Activated CD8-positive, alpha-beta memory T cell treated with anti-CD3 and anti-CD28 coated beads, Interleukin-2, amount 50 U/mL, for 1 hour (primary cell): ENCODE results near the gene ADAM11.

Experiments
- DNase-seq: peaks from one replicate; pipeline ENCODE4 v3.0.0-alpha.2; 2020; ENCODE audit errors: extremely low read depth

Gene ADAM11

DNA sequence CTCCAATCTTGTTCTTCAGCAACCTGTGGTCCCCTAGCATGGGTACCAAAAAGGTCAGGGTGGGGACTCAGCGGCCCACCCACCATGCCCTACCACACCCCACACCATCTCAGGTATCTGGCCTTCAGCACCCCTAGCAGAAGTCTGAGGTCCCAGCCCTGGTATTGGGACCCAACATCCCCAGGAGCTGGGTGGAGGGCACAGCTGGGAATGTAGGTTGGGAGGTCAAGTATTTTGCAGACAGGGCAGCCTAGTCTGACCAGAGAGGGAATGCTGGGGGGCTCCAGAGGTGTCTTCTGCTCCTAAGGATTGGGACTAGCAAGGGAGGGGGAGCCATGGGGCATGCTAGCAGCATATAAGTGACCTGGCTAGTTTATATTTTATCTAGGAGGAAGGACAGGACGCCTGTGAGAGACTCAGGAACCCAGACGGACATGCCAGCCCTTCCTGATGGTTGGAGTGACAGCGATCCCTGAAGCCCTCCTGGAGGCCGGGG is 822 bp upstream of the ADAM11 start:
- no peak for DNase-seq

DNA sequence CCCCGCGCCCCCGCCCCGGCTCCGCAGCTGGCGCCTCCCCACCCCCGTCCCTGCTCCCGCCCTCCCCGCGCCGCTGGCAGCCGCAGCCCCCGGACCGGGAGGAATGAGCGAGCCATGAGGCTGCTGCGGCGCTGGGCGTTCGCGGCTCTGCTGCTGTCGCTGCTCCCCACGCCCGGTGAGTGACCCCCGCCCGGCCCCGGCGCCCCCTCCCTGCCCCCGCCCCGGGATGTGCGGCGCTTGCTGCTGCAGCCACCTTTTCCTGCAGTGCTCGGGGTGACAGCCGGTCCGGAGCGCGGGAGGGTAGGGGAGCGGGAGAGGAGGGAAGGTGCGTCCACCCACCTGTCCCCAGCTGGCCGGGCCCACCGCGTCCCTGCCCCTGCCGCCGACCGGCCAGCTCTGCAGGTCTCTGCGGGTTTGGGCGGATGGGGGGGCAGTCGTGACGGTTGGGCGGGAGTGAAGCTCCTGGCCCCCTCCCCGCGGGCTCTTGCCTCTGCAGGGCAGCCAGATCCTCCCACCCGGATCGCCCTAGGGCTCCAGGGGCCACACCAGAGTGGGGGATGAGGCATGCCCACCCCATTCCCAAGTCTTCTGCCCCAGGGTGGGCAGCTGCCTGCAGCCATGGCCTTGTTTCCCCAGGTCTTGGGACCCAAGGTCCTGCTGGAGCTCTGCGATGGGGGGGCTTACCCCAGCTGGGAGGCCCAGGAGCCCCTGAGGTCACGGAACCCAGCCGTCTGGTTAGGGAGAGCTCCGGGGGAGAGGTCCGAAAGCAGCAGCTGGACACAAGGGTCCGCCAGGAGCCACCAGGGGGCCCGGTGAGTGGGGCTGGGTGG is 513 bp downstream of the ADAM11 start:
- DNase-seq, result no peak

GRCh38 chr17:44759916-44760243 is 1.1 kb downstream of the ADAM11 start:
- DNase-seq, result no peak

- DNase-seq, result no peak
Measured at GRCh38 chr17:44760474-44761308, 1.9 kb downstream of the ADAM11 start.

- no peak for DNase-seq
Measured at GRCh38 chr17:44761932-44762810, 3.4 kb downstream of the ADAM11 start.

DNA sequence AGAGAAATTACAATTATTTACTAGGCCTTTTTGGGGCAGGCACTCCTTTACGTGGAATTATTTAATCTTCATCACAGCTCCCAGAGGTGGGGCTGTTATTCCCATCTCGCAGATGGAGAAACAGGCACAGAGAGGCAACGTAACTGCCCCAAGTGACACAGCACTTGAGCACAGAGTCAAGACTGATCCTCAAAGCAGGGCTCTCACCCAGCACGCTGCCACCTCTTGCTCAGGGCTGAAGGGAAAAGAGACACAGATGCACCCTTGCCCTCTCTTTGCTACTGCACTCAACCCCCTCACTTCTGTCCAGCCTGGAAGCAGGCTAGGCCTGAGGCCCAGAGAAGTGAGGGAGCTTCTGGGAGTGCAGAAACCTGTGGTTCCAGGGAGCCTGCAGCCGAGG is 4.4 kb downstream of the ADAM11 start:
- DNase-seq, result no peak

- DNase-seq, result no peak
Measured at GRCh38 chr17:44765965-44766364, 7.2 kb downstream of the ADAM11 start.

DNA sequence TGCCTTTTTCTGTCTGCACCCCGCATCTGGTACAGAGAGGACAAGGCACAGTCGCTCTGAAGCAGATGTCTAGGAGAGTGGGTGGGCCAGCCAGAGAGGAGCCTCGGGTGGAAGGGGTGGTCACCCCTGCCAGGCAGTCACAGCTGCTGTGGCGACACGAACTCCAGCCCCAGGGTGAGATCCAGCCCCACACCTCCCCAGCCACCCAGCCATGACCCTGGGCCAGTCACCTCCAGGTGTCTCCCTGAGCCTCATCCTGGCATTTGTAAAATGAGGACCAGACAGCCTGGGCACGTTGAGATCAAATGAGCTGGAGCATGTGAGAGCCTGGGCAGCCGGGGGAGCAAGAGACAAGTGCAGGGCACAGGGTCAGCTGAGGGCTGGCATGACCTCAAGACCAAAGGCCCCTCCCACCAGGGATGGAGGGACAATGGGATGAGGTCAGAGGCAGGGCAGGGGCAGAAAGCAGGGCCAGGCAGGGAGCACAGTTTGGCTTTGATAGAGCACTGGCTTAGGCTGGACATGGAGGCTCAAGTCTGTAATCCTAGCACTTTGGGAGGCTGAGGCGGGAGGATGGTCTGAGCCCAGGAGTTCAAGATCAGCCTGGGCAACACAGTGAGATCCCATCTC is 7.7 kb downstream of the ADAM11 start:
- no peak for DNase-seq

GRCh38 chr17:44767493-44767892 is 8.7 kb downstream of the ADAM11 start:
- DNase-seq, result no peak

GRCh38 chr17:44768505-44769142 is 9.8 kb downstream of the ADAM11 start:
- no peak for DNase-seq

DNA sequence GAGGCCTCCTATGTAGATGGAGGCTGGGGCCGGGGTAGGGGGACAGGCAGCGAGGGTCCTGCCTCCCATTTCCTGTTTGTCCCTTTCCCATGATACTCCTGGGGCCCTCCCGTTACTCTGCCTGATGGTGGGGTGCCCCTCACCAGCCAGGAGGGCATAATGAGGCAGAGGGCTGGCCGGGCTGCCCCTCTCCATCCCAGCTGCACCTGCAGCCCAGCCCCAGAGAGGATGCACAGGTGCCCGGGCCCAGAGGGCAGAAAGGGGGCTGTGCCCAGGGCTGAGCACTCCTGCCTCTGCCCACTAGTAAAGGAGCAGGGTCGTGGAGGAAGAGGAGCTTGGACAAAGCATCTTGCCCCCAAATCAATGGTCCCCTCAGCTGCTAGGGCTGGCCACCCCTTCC is 10.4 kb downstream of the ADAM11 start:
- DNase-seq, result no peak

GRCh38 chr17:44769647-44770084 is 10.9 kb downstream of the ADAM11 start:
- DNase-seq, result no peak

DNA sequence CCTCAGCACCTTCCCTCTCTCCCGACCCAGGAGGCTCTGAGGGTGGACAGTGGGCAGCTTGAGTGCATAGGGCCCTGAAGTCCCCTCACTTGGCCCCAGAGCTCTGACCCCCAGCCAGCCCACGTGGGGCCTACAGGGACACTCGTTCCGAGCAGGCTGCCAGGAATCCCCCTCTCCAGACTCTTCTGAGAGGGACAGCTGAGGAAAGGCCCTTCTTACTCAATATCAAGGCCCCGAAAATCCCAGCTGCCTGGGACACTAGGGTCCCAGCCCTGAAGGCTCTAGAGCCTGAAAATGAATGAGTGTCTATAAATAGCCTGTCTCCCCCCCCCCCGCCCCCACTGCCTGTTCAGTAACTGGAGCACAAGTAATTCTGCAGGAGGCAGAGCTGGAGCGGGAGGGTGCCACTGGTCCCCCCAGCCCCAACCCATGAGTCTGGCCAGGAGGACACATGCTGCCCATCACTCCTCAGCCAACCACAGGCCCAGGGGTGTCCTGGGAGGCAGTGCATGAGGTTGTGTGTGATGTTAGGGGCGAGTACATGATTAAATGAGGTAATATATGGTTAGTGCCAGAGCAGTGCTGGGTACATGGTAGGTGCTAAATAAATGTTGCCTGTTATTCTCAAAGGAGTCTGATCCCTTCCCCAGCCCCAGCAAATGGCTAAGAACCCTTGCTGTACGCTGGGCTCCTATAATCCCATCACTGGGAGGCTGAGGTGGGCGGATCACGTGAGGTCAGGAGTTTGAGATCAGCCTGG is 11.6 kb downstream of the ADAM11 start:
- DNase-seq, result no peak

DNA sequence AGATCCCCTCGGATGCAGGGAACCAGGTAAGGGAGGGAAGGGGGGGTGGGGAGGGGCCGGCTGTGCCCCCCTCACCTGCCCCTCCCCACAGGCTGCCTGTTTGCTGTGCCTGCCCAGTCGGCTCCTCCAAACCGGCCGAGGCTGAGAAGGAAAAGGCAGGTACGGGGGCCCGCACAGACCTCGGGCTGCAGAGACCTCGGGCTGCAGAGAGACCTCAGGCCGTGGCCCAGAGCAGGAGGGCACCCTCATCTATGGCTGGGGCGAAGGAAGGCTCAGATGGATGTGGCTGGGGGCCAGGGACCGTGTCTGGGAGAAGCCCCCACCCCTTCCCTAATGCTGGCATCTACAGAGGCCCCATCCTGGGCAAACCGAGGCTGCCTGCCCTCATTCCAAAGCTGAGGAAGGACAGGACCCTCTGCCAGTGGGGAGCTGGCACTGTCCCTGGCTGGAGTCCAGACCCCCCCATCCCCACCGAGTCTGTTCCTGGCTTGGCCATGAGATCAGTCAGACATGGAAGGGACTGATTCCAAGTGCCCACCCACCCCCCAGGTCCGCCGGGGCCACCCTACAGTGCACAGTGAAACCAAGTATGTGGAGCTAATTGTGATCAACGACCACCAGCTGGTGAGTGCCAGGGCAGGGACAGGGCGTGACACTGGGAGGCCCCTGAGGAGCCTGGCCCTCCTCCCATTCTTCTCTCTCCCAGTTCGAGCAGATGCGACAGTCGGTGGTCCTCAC is 13.7 kb downstream of the ADAM11 start:
- no peak for DNase-seq

DNA sequence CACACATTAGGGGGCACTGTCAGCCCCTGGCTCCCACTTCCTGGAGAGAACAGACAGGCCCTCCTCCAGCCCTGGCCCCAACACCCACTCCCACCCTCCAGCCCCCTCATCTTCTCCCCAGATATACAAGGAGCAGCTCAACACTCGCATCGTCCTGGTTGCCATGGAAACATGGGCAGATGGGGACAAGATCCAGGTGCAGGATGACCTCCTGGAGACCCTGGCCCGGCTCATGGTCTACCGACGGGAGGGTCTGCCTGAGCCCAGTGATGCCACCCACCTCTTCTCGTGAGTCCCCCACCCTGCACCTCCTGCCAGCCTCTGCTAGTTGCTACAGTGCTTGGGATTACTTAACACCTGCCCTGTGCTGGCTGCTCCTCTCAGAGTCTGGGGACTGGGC is 14.4 kb downstream of the ADAM11 start:
- DNase-seq, result no peak

DNA sequence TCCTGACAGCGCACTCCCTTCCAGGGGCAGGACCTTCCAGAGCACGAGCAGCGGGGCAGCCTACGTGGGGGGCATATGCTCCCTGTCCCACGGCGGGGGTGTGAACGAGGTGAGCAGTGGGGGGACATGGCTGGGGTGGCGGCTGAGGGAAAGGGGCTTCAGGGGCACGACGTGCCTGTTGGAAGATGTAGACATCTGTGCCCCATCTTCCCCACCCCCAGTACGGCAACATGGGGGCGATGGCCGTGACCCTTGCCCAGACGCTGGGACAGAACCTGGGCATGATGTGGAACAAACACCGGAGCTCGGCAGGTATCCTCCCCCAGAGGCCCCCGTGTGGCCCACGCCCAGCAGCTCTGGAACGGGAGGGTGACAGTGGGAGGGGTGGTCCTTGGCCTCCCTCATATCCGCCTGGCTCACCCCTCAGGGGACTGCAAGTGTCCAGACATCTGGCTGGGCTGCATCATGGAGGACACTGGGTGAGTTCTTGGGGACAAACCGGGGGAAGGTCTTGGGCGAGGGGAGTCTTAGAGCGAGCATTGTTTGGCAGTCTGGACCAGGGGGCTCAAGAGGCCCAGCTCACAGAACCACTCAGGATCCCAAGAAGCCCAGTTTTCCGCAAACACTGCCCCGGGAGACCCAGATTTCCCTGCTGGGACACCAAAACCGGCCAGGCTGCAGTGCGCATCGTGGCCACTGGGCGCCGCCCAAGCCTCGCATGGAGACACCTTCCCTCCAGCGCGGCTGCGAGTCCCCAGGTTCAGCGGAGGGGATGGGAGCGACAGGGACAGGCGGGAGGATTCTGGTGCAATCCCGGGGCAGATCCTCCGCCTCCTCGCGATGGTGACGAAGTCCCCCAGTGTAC is 15.7 kb downstream of the ADAM11 start:
- peak; percentile 42 for DNase-seq

- peak; percentile 91 for DNase-seq
Measured at GRCh38 chr17:44775136-44775837, 16.5 kb downstream of the ADAM11 start.
